HTR-8/SVneo (cell line): ENCODE data around the gene HAND2.

Experiments used
- DNase-seq: peaks from one replicate; pipeline ENCODE4 v3.0.0; 2011; ENCODE audit warnings: low spot score, mixed read lengths; ENCODE audit not compliant: insufficient read length
- FAIRE-seq: peaks from 2 replicates; lab custom pipeline; 2011; peaks lifted over from hg19 to GRCh38; lab: Jason Lieb, UNC

The HAND2 gene

GRCh38 chr4:173506597-173507211 is 23.3 kb downstream of the HAND2 start:
- FAIRE-seq (no peak), DNase-seq (no peak)

GRCh38 chr4:173505924-173506518 is 24.0 kb downstream of the HAND2 start:
- FAIRE-seq = no peak
- DNase-seq = peak; percentile 73

GRCh38 chr4:173504181-173504503 is 25.9 kb downstream of the HAND2 start:
- FAIRE-seq = no peak
- no peak for DNase-seq

- FAIRE-seq (no peak), DNase-seq (no peak)
Measured at GRCh38 chr4:173503330-173504180, 26.5 kb downstream of the HAND2 start.

GRCh38 chr4:173502282-173502681 is 27.7 kb downstream of the HAND2 start:
- DNase-seq (no peak), FAIRE-seq (no peak)

- DNase-seq (no peak), FAIRE-seq (no peak)
Measured at GRCh38 chr4:173501592-173502150, 28.4 kb downstream of the HAND2 start.

GRCh38 chr4:173500841-173501591 is 29.0 kb downstream of the HAND2 start:
- FAIRE-seq (no peak), DNase-seq (no peak)

- DNase-seq (no peak), FAIRE-seq (no peak)
Measured at GRCh38 chr4:173499658-173500535, 30.1 kb downstream of the HAND2 start.

GRCh38 chr4:173498771-173499170 is 31.3 kb downstream of the HAND2 start:
- no peak for DNase-seq
- no peak for FAIRE-seq

GRCh38 chr4:173498023-173498422 is 32.0 kb downstream of the HAND2 start:
- FAIRE-seq = no peak
- DNase-seq = no peak

- DNase-seq (peak; percentile 60), FAIRE-seq (peak; percentile 63)
Measured at GRCh38 chr4:173494013-173494970, 35.7 kb downstream of the HAND2 start.

GRCh38 chr4:173493041-173493440 is 37.0 kb downstream of the HAND2 start:
- DNase-seq = no peak
- no peak for FAIRE-seq

GRCh38 chr4:173492315-173492714 is 37.7 kb downstream of the HAND2 start:
- no peak for FAIRE-seq
- DNase-seq = no peak

- peak; percentile 56 for DNase-seq
- peak; percentile 83 for FAIRE-seq
Measured at GRCh38 chr4:173490817-173491528, 39.1 kb downstream of the HAND2 start.

GRCh38 chr4:173490256-173490655 is 39.8 kb downstream of the HAND2 start:
- no peak for FAIRE-seq
- DNase-seq = no peak

GRCh38 chr4:173489514-173489913 is 40.5 kb downstream of the HAND2 start:
- FAIRE-seq = no peak
- DNase-seq = no peak

GRCh38 chr4:173488656-173489055 is 41.4 kb downstream of the HAND2 start:
- FAIRE-seq (no peak), DNase-seq (no peak)

GRCh38 chr4:173488074-173488473 is 42.0 kb downstream of the HAND2 start:
- FAIRE-seq (peak; percentile 9), DNase-seq (no peak)
